NCI-H1436 treated with DMSO at 0.1 percent for 48 hours (cell line): Measurements from ENCODE around the gene GPR3.
"Not testable (repeated sequence)": the region's sequence is repeated elsewhere in the genome, so short reads cannot be mapped to it uniquely, and the experiment has no call there.

Experiments used
- DNase-seq: peaks from one replicate; lab custom pipeline; 2025; lab: John Stamatoyannopoulos, UW

GPR3 gene

GRCh38 chr1:27428316-27429028 lies 36.0 kb downstream of the GPR3 start:
- no peak for DNase-seq

GRCh38 chr1:27429029-27429425 lies 36.6 kb downstream of the GPR3 start:
- DNase-seq = no peak

DNA sequence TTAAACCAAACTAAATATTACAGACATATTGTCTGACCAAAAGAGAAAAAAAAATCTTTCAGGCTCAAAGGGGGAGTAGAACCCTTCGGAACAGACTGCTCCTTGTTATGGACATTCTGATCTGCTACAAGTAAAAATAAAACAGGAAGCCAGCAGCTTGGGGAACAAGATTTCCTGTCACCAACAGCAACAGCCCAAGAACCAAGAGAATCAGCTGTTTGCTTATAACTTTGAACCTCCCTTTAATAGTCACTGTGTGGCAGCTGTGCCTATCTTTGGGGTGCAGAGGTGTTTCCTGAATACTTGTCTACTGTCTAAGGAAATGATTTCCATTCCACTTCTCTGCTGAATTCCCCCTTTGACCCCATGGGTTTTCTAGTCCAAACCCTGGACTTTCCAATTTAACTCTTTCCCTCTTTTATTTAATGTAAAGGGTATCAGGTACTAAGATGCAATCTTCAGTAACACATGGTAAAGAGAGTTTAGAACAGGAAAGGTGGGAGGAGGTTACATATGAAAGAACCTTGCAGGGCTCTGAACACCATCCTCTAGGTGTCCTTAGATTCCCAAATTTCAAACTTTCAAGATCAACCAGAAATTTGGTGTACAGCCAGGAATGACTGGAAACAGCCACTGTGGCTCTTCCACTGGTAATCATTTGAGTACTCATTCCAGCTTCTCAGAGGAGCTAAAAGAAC lies 38.6 kb downstream of the GPR3 start:
- no peak for DNase-seq

DNA sequence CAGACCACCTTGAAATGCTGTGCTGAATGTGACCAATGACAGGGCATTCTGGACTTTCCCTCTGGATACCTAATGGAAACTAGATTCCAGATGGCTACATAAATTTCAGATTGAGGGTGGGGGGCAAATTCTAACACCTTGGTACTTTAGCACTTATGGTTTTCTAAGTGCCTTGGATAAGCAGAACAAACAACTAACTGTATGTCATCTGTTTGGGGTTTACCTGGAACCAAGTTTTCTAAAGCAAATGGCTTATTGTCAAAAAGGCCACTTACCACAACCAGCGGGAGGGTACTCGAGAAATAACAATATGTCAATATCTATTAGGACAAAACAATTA lies 39.1 kb downstream of the GPR3 start:
- DNase-seq = no peak

GRCh38 chr1:27432725-27433124 lies 40.3 kb downstream of the GPR3 start:
- DNase-seq = not testable (repeated sequence)

DNA sequence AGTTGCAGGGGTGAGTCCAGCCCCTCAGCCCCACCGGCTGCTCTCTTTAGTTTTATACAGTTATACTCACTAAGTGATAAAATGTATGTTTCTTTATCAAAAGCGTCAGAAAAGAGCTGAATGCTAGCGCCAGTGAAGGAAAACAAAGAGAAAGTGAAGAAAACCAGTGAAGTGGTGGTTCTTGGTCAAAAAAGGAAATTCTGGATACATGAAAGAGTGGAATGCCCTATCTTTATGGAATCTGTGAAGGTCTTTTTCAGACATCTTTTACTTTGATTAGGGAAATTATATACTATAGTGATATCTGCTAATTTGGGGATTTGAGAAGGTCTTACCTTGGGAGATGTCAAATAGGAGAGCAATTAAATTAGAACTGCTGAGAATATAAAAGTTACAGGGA lies 41.3 kb downstream of the GPR3 start:
- DNase-seq = no peak

GRCh38 chr1:27435566-27436203 lies 43.3 kb downstream of the GPR3 start:
- DNase-seq = no peak

- no peak for DNase-seq
Measured at GRCh38 chr1:27436204-27437159, 44.1 kb downstream of the GPR3 start.

GRCh38 chr1:27438621-27439061 lies 46.2 kb downstream of the GPR3 start:
- no peak for DNase-seq

GRCh38 chr1:27439150-27439549 lies 46.7 kb downstream of the GPR3 start:
- no peak for DNase-seq

- DNase-seq = no peak
Measured at GRCh38 chr1:27444632-27445031, 52.2 kb downstream of the GPR3 start.
